ENCODE measurements around the gene KNDC1.

KNDC1 gene

DNA sequence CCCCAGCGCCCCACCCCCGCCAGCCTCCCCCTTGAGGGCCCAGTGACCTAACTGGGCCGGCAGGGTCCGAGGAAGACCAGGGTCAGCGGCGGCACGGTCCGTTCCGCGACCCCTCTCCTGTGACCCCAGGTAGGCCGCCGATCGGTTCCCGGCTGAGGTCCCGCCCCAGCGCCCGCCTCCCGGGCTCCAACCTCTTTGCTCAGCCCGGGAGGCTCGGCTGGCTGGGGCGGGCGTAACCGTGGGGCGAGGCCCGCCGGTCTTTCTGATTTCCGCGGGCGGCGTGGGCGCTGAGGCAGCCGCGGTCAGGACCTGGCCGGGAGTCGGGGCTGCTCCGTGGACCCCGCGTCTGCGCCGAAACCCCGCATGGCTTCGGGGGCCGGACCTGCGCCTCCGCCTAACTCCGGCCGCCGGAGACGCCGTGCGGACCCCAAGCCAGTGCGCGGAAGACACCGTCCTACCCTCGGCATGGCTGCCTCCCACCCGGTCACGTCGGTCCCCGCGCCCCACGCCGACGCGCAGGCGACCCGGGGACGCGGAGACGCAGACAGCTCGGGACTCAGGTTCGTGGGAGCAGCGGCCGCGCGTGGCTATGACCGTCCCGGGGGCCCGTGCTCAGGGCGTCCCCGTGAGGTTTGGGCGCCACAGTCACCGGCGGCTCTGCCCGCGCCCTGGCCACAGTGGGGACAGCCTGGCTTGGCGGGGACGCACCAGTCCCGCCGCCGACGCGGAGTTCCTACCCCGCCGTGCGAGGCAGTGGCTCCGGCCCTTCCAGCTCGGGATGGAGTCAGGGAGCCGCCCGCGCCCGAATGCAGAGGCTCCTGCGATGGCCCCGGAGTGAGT is 76.6 kb downstream of the KNDC1 start:
- DNase-seq (ENCODE audit: low read depth) = no peak
- no peak for TF ChIP-seq CTCF (conservative IDR thresholded peaks at IDR 0.05; ENCODE audit: control insufficient read depth, insufficient read depth, low read depth, low read length)
- H3K4me3 ChIP-seq (ENCODE audit: control insufficient read depth, low read depth, low read length) = no peak overlapping the region

DNA sequence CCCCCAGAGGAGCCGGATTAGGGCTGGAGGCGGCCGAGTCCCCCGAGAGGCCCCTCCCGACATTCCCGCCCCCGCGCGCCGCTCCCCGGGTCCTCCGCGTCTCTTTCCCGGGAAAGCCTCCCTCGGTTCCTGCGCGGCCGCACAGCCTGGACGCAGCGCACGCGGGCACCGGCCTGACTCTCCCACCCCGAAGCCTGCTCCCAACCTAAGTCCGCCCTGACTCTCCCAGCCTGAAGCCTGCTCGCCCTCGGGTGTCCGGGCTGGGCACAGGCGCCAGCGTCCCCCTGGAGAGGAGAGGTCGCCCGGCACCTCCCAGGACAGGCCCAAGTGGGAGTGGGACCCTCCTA is 77.2 kb downstream of the KNDC1 start:
- TF ChIP-seq CTCF (conservative IDR thresholded peaks at IDR 0.05; ENCODE audit: control insufficient read depth, insufficient read depth, low read depth, low read length) = no peak
- DNase-seq (ENCODE audit: low read depth) = no peak
- no peak overlapping the region for H3K4me3 ChIP-seq (ENCODE audit: control insufficient read depth, low read depth, low read length)

GRCh38 chr10:133237588-133238465 is 77.8 kb downstream of the KNDC1 start, which contains the start of gene VENTX:
Gene VENTX, plus strand, starts transcription at chr10:133237855. Its CDS starts 60 bp downstream, at chr10:133237915.
- DNase-seq (ENCODE audit: low read depth) = no peak
- TF ChIP-seq CTCF (conservative IDR thresholded peaks at IDR 0.05; ENCODE audit: control insufficient read depth, insufficient read depth, low read depth, low read length) = no peak
- no peak within 1 kb of the TSS for H3K4me3 ChIP-seq (ENCODE audit: control insufficient read depth, low read depth, low read length)

DNA sequence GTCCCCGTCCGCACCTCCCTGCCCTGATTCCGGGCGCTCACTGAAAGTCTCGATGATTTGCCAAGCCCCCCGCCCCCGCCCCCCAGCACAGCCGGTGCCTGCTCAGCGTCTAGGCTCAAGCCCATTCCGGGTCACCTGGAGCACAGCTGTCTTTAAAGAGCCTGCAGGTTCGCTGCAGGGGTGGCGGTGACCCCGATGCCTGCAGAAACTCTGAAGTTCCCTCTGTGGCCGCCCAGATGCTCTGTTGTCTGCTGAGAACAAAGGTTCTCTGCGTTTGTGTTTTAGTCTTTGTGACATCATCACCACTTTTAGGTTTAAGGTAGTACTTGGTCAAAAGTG is 78.4 kb downstream of the KNDC1 start:
- TF ChIP-seq CTCF (conservative IDR thresholded peaks at IDR 0.05; ENCODE audit: control insufficient read depth, insufficient read depth, low read depth, low read length) = no peak
- no peak for DNase-seq (ENCODE audit: low read depth)
- H3K4me3 ChIP-seq (ENCODE audit: control insufficient read depth, low read depth, low read length) = no peak overlapping the region

- DNase-seq (ENCODE audit: low read depth) = no peak
- no peak for TF ChIP-seq CTCF (conservative IDR thresholded peaks at IDR 0.05; ENCODE audit: control insufficient read depth, insufficient read depth, low read depth, low read length)
- H3K4me3 ChIP-seq (ENCODE audit: control insufficient read depth, low read depth, low read length) = no peak overlapping the region
Observed at GRCh38 chr10:133239990-133240389, 80.0 kb downstream of the KNDC1 start.

DNA sequence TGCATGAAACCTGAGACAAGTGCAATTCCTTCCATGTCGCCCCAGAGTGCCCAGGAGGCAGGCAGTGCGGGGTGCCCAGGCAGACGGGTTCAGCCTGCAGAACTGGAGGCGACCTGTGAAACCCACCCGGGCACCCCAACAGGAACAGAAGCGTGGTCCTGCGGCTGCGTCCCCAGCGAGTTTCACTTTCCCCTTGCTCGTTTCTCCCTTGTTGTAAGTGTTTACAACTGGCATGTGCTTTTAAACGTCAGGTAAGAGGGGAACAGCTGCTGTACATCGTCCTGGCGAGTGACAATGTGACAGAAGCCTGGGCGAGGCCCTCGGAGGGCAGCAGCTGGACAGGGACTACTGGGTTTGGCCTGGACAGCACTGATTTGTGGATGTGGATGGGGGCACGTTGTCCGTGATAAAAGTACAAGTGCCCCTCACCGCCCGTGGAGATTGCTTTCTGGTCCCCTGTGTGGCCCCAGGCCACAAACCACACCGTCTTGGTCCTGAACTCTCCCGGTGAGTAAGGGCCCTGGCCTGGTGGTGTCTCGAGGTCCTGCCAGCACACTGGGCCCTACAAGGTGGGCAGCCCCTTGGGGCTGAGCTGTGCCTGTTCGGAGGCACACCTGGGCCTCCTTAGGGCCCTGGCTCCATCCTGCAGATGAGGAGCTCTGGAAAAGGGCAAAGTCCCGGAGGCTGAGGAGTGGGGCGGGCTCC is 81.6 kb downstream of the KNDC1 start:
- no peak for TF ChIP-seq CTCF (conservative IDR thresholded peaks at IDR 0.05; ENCODE audit: control insufficient read depth, insufficient read depth, low read depth, low read length)
- no peak overlapping the region for H3K4me3 ChIP-seq (ENCODE audit: control insufficient read depth, low read depth, low read length)
- no peak for DNase-seq (ENCODE audit: low read depth)

All from fibroblast of mammary gland (primary cell).